K562 (cell line): ENCODE results near the gene CELA3B. TPM values are rescaled to one million over a fixed set of nuclear protein-coding genes. Genes with fewer than 3 reads are reported as not detected.
"Not testable (repeated sequence)": the region's sequence is repeated elsewhere in the genome, so short reads cannot be mapped to it uniquely, and the experiment has no call there.

Source experiments
- ATAC-seq: fragments of 200-7000 bp; cut with Tn5 transposase; 3 replicates; pipeline ENCODE4 v1.9.1; 2020; ENCODE audit warnings: moderate library complexity
- BruUV-seq: library from RNA; stranded (reverse); fragments of 400-500 nt; replicated peaks from 2 replicates; lab custom pipeline; 2021; lab: Mats Ljungman, UMichigan
- CTCF ChIA-PET: fragments of 300-600 bp; formaldehyde crosslinking; extraction: SDS; loops from one replicate; lab custom pipeline; 2021; ENCODE audit warnings: low intra/inter-chr PET ratio; lab: Yijun Ruan, JAX
- POLR2A ChIA-PET: fragments of 300-600, 350-650 bp; sonication (Branson Sonifier 250); formaldehyde crosslinking; extraction: SDS; loops from one replicate; lab custom pipeline; 2021; ENCODE audit warnings: antibody characterized with exemption, inconsistent platforms; lab: Yijun Ruan, JAX
- DNase-seq, 4 experiments: peaks; one replicate each; pipeline versions ENCODE4 v3.0.0 to v3.0.0-alpha.2; 2011 to 2018; ENCODE audit warnings: low spot score in 3 of 4, mixed read lengths in 3 of 4; ENCODE audit errors: extremely low read depth in 1 of 4
- FAIRE-seq: peaks from 2 replicates; lab custom pipeline; 2011; peaks lifted over from hg19 to GRCh38; lab: Jason Lieb, UNC
- H2AFZ ChIP-seq: 2 replicates; pipeline ENCODE4 v1.6.0; 2011; ENCODE audit warnings: low read depth, low read length, control low read depth, inconsistent platforms
- H3K27ac ChIP-seq: fragments of 200-600 bp; 3 replicates; pipeline ENCODE4 v1.8.0; 2011; ENCODE audit warnings: low read depth, mild to moderate bottlenecking, control low read depth, inconsistent platforms, low read length, moderate library complexity, mixed read lengths; ENCODE audit errors: extremely low read depth
- H3K27me3 ChIP-seq, 2 experiments: fragments of 300-600 bp in 1 of 2; 2 replicates in 1 of 2; 3 replicates in 1 of 2; pipeline versions ENCODE4 v1.6.0 to v1.8.0; 2011; ENCODE audit warnings: inconsistent platforms in 2 of 2, low read length in 2 of 2, mild to moderate bottlenecking in 1 of 2, mixed read lengths in 1 of 2, moderate library complexity in 1 of 2; ENCODE audit not compliant: control insufficient read depth in 2 of 2, insufficient read depth in 2 of 2
- H3K36me3 ChIP-seq: fragments of 300-600 bp; 3 replicates; pipeline ENCODE4 v1.8.0; 2011; ENCODE audit warnings: mild to moderate bottlenecking, low read length, inconsistent platforms; ENCODE audit not compliant: control insufficient read depth, insufficient read depth
- H3K4me1 ChIP-seq, 2 experiments: fragments of 200-600 bp in 1 of 2; replicated peaks in 1 of 2; 2 replicates in 1 of 2; 3 replicates in 1 of 2; pipeline versions ENCODE4 v1.5.1 to v1.8.0; 2011; ENCODE audit warnings: inconsistent platforms in 2 of 2, low read length in 2 of 2, mild to moderate bottlenecking in 1 of 2, mixed read lengths in 1 of 2, moderate library complexity in 1 of 2; ENCODE audit not compliant: control insufficient read depth in 2 of 2, insufficient read depth in 2 of 2
- H3K4me2 ChIP-seq: 2 replicates; pipeline ENCODE4 v1.6.1; 2011; ENCODE audit warnings: low read length, control low read depth, inconsistent platforms, mixed read lengths; ENCODE audit not compliant: insufficient read depth
- H3K4me3 ChIP-seq: fragments of 200-600 bp; sonication (generic), shearing (Covaris generic); 2 replicates; pipeline ENCODE4 v1.5.1; 2016; ENCODE audit warnings: control low read depth, inconsistent platforms
- H3K79me2 ChIP-seq: fragments of 200-600 bp; 3 replicates; pipeline ENCODE4 v1.8.0; 2011; ENCODE audit warnings: low read length, inconsistent platforms; ENCODE audit not compliant: control insufficient read depth, insufficient read depth
- H3K9ac ChIP-seq, 2 experiments: 2 replicates each; pipeline versions ENCODE4 v1.6.0 to v1.6.1; 2011; ENCODE audit warnings: low read depth in 2 of 2, low read length in 2 of 2, control low read depth in 1 of 2, inconsistent platforms in 1 of 2, mild to moderate bottlenecking in 1 of 2, mixed read lengths in 1 of 2; ENCODE audit not compliant: insufficient read depth in 1 of 2
- H3K9me1 ChIP-seq: one replicate; pipeline ENCODE4 v1.6.0; 2011; ENCODE audit warnings: inconsistent platforms, mild to moderate bottlenecking, low read length, moderate library complexity; ENCODE audit not compliant: control insufficient read depth, insufficient read depth
- H3K9me3 ChIP-seq: replicated peaks from 2 replicates; pipeline ENCODE4 v1.5.1; 2011; ENCODE audit warnings: low read depth, low read length, inconsistent platforms; ENCODE audit not compliant: control insufficient read depth, insufficient read depth
- H4K20me1 ChIP-seq: replicated peaks from 2 replicates; pipeline ENCODE4 v1.6.1; 2011; ENCODE audit warnings: low read length, inconsistent platforms, mixed read lengths; ENCODE audit not compliant: control insufficient read depth, insufficient read depth
- ARID1B ChIP-seq: fragments of 450-650 bp; IDR thresholded peaks from 2 replicates; pipeline ENCODE4 v1.6.1; 2016; ENCODE audit warnings: antibody characterized with exemption, mild to moderate bottlenecking, inconsistent platforms
- CBFA2T2 ChIP-seq: fragments of 450-650 bp; conservative IDR thresholded peaks from 2 replicates; pipeline ENCODE4 v1.6.1; 2017; ENCODE audit warnings: mild to moderate bottlenecking
- CBFA2T3 ChIP-seq: fragments of 450-650 bp; IDR thresholded peaks from 2 replicates; pipeline ENCODE4 v1.6.1; 2017
- CTBP1 ChIP-seq: fragments of 450-650 bp; IDR thresholded peaks from 2 replicates; pipeline ENCODE4 v1.6.1; 2016; ENCODE audit warnings: borderline replicate concordance
- FOXA3 ChIP-seq, 2 experiments: fragments of 450-650 bp in 1 of 2; sonication (generic) in 1 of 2; formaldehyde crosslinking; IDR thresholded peaks in 1 of 2; conservative IDR thresholded peaks in 1 of 2; 2 replicates each; pipeline versions ENCODE4 v1.4.0 to v1.8.0; 2020 to 2022; ENCODE audit warnings: mild to moderate bottlenecking in 2 of 2, missing genetic modification reagents in 1 of 2
- HDAC1 ChIP-seq, 2 experiments: fragments of 450-650 bp; IDR thresholded peaks; 2 replicates each; pipeline ENCODE4 v1.6.1; 2016 to 2017; ENCODE audit warnings: inconsistent platforms in 1 of 2, mild to moderate bottlenecking in 1 of 2, moderate library complexity in 1 of 2
- KDM1A ChIP-seq, 2 experiments: fragments of 450-650 bp; IDR thresholded peaks; 2 replicates each; pipeline ENCODE4 v1.6.1; 2016; ENCODE audit warnings: mild to moderate bottlenecking in 2 of 2
- KLF16 ChIP-seq: IDR thresholded peaks from 2 replicates; pipeline ENCODE4 v1.6.1; 2016; ENCODE audit warnings: antibody characterized with exemption
- MAZ ChIP-seq, 2 experiments: fragments of 450-650 bp in 1 of 2; sonication (generic) in 1 of 2; formaldehyde crosslinking; IDR thresholded peaks in 1 of 2; conservative IDR thresholded peaks in 1 of 2; 2 replicates each; pipeline versions ENCODE4 v1.4.0 to v1.5.0; 2020; ENCODE audit warnings: mild to moderate bottlenecking in 1 of 2, missing genetic modification reagents in 1 of 2
- MEF2A ChIP-seq: IDR thresholded peaks from 2 replicates; pipeline ENCODE4 v1.6.1; 2011; ENCODE audit warnings: low read depth, mild to moderate bottlenecking, low read length, moderate library complexity; ENCODE audit not compliant: control insufficient read depth
- MEF2D ChIP-seq: conservative IDR thresholded peaks from 2 replicates; pipeline ENCODE4 v1.6.1; 2016; ENCODE audit warnings: low read depth, missing genetic modification characterization, missing compliant biosample characterization
- MEIS2 ChIP-seq: fragments of 450-650 bp; IDR thresholded peaks from 2 replicates; pipeline ENCODE4 v1.6.1; 2014; ENCODE audit warnings: mild to moderate bottlenecking; ENCODE audit not compliant: partially characterized antibody
- MTA2 ChIP-seq: fragments of 450-650 bp; IDR thresholded peaks from 2 replicates; pipeline ENCODE4 v1.6.1; 2016; ENCODE audit warnings: low read depth
- NCOR1 ChIP-seq: fragments of 450-650 bp; IDR thresholded peaks from 2 replicates; pipeline ENCODE4 v1.6.1; 2016; ENCODE audit warnings: mild to moderate bottlenecking, moderate library complexity
- NR2C2 ChIP-seq, 2 experiments: fragments of 200-800 bp in 1 of 2; sonication (Bioruptor generic) in 1 of 2; sonication (generic) in 1 of 2; formaldehyde crosslinking in 1 of 2; IDR thresholded peaks; 2 replicates each; pipeline versions ENCODE4 v1.6.1 to v1.8.0; 2016 to 2022; ENCODE audit warnings: mild to moderate bottlenecking in 1 of 2, missing compliant biosample characterization in 1 of 2, missing genetic modification characterization in 1 of 2, missing genetic modification reagents in 1 of 2
- RCOR1 ChIP-seq, 2 experiments: IDR thresholded peaks; 2 replicates each; pipeline ENCODE4 v1.6.1; 2012; ENCODE audit warnings: low read depth in 2 of 2, low read length in 2 of 2, borderline replicate concordance in 1 of 2, improper control_type of control experiment in 1 of 2
- SOX6 ChIP-seq: fragments of 450-650 bp; IDR thresholded peaks from 2 replicates; pipeline ENCODE4 v1.6.1; 2014; ENCODE audit warnings: mild to moderate bottlenecking
- TAL1 ChIP-seq: fragments of 450-650 bp; IDR thresholded peaks from 2 replicates; pipeline ENCODE4 v1.6.1; 2016; ENCODE audit warnings: mild to moderate bottlenecking
- TCF3 ChIP-seq: sonication (generic); formaldehyde crosslinking; IDR thresholded peaks from 2 replicates; pipeline ENCODE4 v1.4.0; 2020; ENCODE audit warnings: mild to moderate bottlenecking, missing genetic modification reagents
- TEAD4 ChIP-seq, 2 experiments: sonication (generic) in 1 of 2; formaldehyde crosslinking in 1 of 2; IDR thresholded peaks; 2 replicates each; pipeline versions ENCODE4 v1.6.1 to v1.8.0; 2012 to 2022; ENCODE audit warnings: borderline replicate concordance in 1 of 2, inconsistent platforms in 1 of 2, low read length in 1 of 2, mild to moderate bottlenecking in 1 of 2, missing genetic modification reagents in 1 of 2
- VEZF1 ChIP-seq: fragments of 200-800 bp; sonication (Bioruptor generic); IDR thresholded peaks from 2 replicates; pipeline ENCODE4 v1.6.1; 2017; ENCODE audit warnings: missing genetic modification characterization, missing compliant biosample characterization
- WGBS: fragments of 100-300 bp; shearing (Covaris generic); methylation state at CpG from one replicate; pipeline ENCODE4 v1.1.6; 2016; ENCODE audit warnings: low coverage, mixed read lengths; ENCODE audit not compliant: insufficient coverage; ENCODE audit errors: missing lambda C conversion rate; 5-methylcytosine and 5-hydroxymethylcytosine counted together
- in situ Hi-C: fragments of 300-500 bp; cut with MboI; formaldehyde crosslinking; loops from 4 replicates; pipeline ENCODE4 v1.15.0; 2018; ENCODE audit warnings: inconsistent platforms, mixed read lengths
- intact Hi-C: fragments of 100-400 bp; cut with micrococcal nuclease; formaldehyde crosslinking; loops from 2 replicates; pipeline ENCODE4 v1.14.2; 2022
- polyA plus RNA-seq, 8 experiments: library from polyadenylated mRNA; depleted of rRNA in 4 of 8; stranded (reverse) in 5 of 8; unstranded in 3 of 8; fragments of >200 nt; fragmentation: Nextera tagmentation in 2 of 8; fragmentation: Illumina TruSeq in 1 of 8; extraction: Ambion mirVana in 2 of 8; extraction: Trizol in 1 of 8; gene quantifications; 2 replicates each; pipeline versions ENCODE4 v1.2.1 to v1.2.3, GENCODE V29; 2011 to 2014; ENCODE audit warnings: inconsistent platforms in 1 of 8, missing spikeins in 1 of 8
- total RNA-seq, 7 experiments: library from RNA; depleted of rRNA in 6 of 7; stranded (reverse); fragments of >200 nt in 6 of 7; fragmentation: Illumina TruSeq in 2 of 7; extraction: Trizol in 2 of 7; gene quantifications; 2 replicates each; pipeline versions ENCODE4 v1.2.1 to v1.2.3, GENCODE V29; 2011 to 2021; ENCODE audit warnings: low replicate concordance in 1 of 7
- TF ChIP-seq, protein P1 (sequence below): fragments of 450-650 bp; IDR thresholded peaks from 2 replicates; pipeline ENCODE4 v1.6.1; 2016; ENCODE audit warnings: low read depth, mild to moderate bottlenecking, moderate library complexity

The CELA3B gene
- total and polyA plus RNA-seq, 9 of the 15 experiments (the other 6 are each of a cell fraction or from before 2014, with no cell fraction given), result 3.1 TPM; not detected in 8

DNA sequence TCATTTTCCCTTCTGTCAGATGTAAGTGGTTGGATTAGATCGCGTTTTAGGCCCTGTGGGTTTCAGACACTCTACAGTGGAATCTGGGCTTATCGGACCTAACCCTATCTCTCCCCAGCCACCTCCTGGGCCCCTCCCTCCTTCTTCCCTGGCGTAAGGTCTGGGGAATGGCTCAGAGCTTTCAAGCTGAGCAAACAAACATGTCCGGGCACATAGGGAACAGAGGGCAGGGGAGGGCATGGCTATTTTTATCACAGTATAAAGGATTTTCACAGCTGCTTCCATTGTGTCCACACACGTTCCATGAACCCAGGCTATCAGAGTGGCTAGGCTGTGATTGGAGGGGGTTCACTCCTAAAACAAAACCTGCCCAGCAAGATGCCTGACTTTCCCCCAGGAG lies 2.1 kb upstream of the CELA3B start:
- intact Hi-C loops, in situ Hi-C loops: not testable (repeated sequence)

More for the DNA sequence above, 2.1 kb upstream of the CELA3B start:
- H2AFZ ChIP-seq; H3K36me3 ChIP-seq; H3K4me3 ChIP-seq; H4K20me1 ChIP-seq; H3K27ac ChIP-seq; H3K9me1 ChIP-seq; H3K9me3 ChIP-seq; H3K4me2 ChIP-seq; H3K79me2 ChIP-seq; BruUV-seq; POLR2A ChIA-PET; H3K4me1 ChIP-seq; H3K9ac ChIP-seq; FAIRE-seq; TF ChIP-seq TEAD4 (CRISPR knock-in tag; IDR thresholded peaks at IDR 0.05; ENCODE audit: borderline replicate concordance); NR2C2 (CRISPR knock-in tag; IDR thresholded peaks at IDR 0.05): not testable (repeated sequence)
- WGBS, result 0% methylated on average over 5 of the region's 6 CpGs
- TF ChIP-seq TCF3 (CRISPR knock-in tag), result peak; percentile 71
- TF ChIP-seq MAZ (CRISPR knock-in tag; conservative IDR thresholded peaks at IDR 0.05 in 1 of 2, IDR thresholded peaks at IDR 0.05 in 1 of 2), result 0 out of 4 replicates have a peak, but pooled peaks of 1 of the 2 experiments have one; percentile 30
- TF ChIP-seq CTBP1, result peak; percentile 37; the same call in 1 of the 2 replicates
- TF ChIP-seq MEF2D (tag), result peak; percentile 67; the same call in 1 of the 2 replicates
- TF ChIP-seq KLF16, result peak; percentile 57; the same call in 1 of the 2 replicates
- TF ChIP-seq TEAD4 (IDR thresholded peaks at IDR 0.05; ENCODE audit: low read length), result peak; percentile 60; the same call in 1 of the 2 replicates
- 0 out of 4 replicates have a peak, but pooled peaks of 1 of the 2 experiments have one; percentile 29 for TF ChIP-seq HDAC1 (IDR thresholded peaks at IDR 0.05)
- TF ChIP-seq NR2C2 (tag; IDR thresholded peaks at IDR 0.05), result 0 out of 2 replicates have a peak, but pooled peaks have one; percentile 22
- peak; percentile 76 for TF ChIP-seq CBFA2T3
- peak; percentile 25; the same call in 1 of the 2 replicates for TF ChIP-seq MTA2
- TF ChIP-seq VEZF1, result peak; percentile 72
- TF ChIP-seq MEF2A, result peak; percentile 59
- peak; percentile 72 to 79 for TF ChIP-seq KDM1A (IDR thresholded peaks at IDR 0.05)
- peak; percentile 60 for TF ChIP-seq TAL1
- TF ChIP-seq CBFA2T2, result peak; percentile 75
- peak; percentile 64 for TF ChIP-seq ARID1B
- TF ChIP-seq RCOR1 (IDR thresholded peaks at IDR 0.05; ENCODE audit: borderline replicate concordance in 1 of 2, low read depth in 2 of 2, low read length in 2 of 2), result peak in 1 of 2 experiments; percentile 88; a peak in 2 of 4 replicates
- TF ChIP-seq, protein P1, sequence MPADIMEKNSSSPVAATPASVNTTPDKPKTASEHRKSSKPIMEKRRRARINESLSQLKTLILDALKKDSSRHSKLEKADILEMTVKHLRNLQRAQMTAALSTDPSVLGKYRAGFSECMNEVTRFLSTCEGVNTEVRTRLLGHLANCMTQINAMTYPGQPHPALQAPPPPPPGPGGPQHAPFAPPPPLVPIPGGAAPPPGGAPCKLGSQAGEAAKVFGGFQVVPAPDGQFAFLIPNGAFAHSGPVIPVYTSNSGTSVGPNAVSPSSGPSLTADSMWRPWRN, result peak; percentile 57; the same call in 1 of the 2 replicates
- peak; percentile 56 for TF ChIP-seq NCOR1
- TF ChIP-seq MEIS2, result peak; percentile 26
- peak; percentile 78 to 89 for TF ChIP-seq FOXA3 (CRISPR knock-in tag; conservative IDR thresholded peaks at IDR 0.05 in 1 of 2, IDR thresholded peaks at IDR 0.05 in 1 of 2)
- peak; percentile 23; the same call in 1 of the 2 replicates for TF ChIP-seq SOX6
- DNase-seq (peak in 3 of 4 experiments; percentile 49 to 54 (median 52)), ATAC-seq (peak; percentile 83)
- CTCF ChIA-PET, result interaction anchor here (0.5 kb wide), 1 partner anchor 112 kb away, joined by 3 read pairs; no protein-coding TSS in a partner anchor
- peaks cover 6 to 40% of the 10 kb centered on the region in 2 experiments; a peak in 4 of 5 replicates for H3K27me3 ChIP-seq
